ENCODE measurements around the gene TPST1. TPM values are rescaled to one million over a fixed set of nuclear protein-coding genes. Genes with fewer than 3 reads are reported as not detected.
A peak's percentile ranks its signal among the peaks of the same experiment; 100 is the strongest.
"Not testable (repeated sequence)": the region's sequence is repeated elsewhere in the genome, so short reads cannot be mapped to it uniquely, and the experiment has no call there.

TPST1 gene
- total RNA-seq, 1 experiment from 2014 or later: 20.4 TPM

DNA sequence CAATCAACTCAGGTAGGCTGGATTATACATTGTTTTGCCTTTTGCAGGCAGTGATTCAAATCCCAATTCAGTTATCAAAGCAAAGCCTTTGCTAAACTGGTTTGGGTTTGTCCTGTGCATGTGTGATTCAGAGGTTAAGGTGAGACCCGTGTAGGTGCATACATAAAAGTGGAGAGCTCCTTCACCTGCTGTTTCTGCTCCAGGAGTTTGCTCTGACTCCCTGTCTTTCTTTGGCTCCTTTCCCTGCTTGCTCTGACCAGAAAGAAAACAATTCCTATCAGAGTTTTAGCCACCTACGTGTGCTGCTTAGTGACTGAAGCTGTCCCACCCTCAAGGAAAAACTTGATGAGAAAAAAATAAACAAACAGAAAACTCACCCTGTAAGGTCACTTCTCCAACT lies 101.1 kb downstream of the TPST1 start:
- no peaks in the 10 kb centered on the region for H3K36me3 ChIP-seq (replicated peaks; ENCODE audit: control insufficient read depth, insufficient read depth, low read length)
- H3K4me3 ChIP-seq (ENCODE audit: insufficient read depth, low read depth, low read length): no peak overlapping the region
- H3K27me3 ChIP-seq (ENCODE audit: control insufficient read depth, insufficient read depth, low read length): no peaks in the 10 kb centered on the region
- DNase-seq: no peak

GRCh38 chr7:66307591-66308215 lies 102.6 kb downstream of the TPST1 start:
- Histone ChIP-seq H3K27me3 (ENCODE audit: control insufficient read depth, insufficient read depth, low read length) (no peaks in the 10 kb centered on the region), H3K36me3 (replicated peaks; ENCODE audit: control insufficient read depth, insufficient read depth, low read length) (no peaks in the 10 kb centered on the region), H3K4me3 (ENCODE audit: insufficient read depth, low read depth, low read length) (no peak overlapping the region)
- DNase-seq: no peak

- DNase-seq: no peak
- Histone ChIP-seq H3K36me3 (replicated peaks; ENCODE audit: control insufficient read depth, insufficient read depth, low read length) (no peaks in the 10 kb centered on the region), H3K27me3 (ENCODE audit: control insufficient read depth, insufficient read depth, low read length) (no peaks in the 10 kb centered on the region), H3K4me3 (ENCODE audit: insufficient read depth, low read depth, low read length) (no peak overlapping the region)
Measured at GRCh38 chr7:66308411-66308810, 103.3 kb downstream of the TPST1 start.

DNA sequence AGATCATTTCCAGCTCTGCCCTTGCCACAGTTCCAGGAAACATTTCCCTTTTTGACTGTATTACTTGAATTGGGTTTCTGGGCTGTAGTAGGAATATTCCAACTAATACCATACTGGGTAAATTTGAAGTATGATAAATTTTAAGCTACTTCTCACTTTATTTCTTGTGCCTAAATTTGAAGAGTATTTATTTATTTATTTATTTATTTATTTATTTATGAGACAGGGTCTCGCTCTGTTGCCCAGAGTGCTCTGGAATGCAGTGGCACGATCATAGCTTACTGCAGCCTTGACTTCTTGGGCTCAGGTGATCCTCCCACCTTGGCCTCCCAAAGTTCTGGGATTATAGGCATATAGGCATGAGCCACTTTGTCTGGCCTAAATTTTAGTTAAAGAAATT lies 105.5 kb downstream of the TPST1 start:
- Histone ChIP-seq H3K36me3 (replicated peaks; ENCODE audit: control insufficient read depth, insufficient read depth, low read length) (no peaks in the 10 kb centered on the region), H3K4me3 (ENCODE audit: insufficient read depth, low read depth, low read length) (no peak overlapping the region), H3K27me3 (ENCODE audit: control insufficient read depth, insufficient read depth, low read length) (no peaks in the 10 kb centered on the region)
- DNase-seq: no peak

DNA sequence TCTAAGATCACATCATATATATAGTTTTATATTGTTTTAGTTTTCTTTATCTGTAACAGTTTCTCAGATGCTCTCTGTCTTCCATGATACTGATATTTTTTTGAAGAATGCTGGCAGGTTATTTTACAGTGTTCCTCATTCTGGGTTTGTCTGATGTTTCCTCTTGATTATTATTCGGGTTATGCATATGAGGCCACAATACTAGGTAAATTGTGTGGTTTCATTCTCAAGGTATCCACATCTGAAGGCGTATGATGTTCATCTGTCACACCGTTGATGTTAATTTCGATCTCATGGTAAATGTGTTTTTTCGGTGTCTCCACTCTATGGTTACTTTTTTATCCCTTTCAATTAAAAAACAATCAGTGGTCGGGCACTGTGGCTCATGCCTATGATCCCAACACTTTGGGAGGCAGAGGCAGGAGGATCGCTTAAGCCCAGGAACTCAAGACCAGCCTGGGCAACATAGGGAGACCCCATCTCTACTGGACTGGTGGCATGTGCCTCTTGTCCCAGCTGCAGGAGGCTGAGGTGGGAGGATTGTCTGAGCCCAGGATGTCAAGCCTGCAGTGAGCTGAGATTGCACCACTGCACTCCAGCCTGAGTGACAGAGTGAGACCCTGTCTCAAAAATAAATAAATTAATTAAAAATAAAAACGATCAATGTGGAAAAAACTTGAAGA lies 108.9 kb downstream of the TPST1 start:
- no peak overlapping the region for H3K4me3 ChIP-seq (ENCODE audit: insufficient read depth, low read depth, low read length)
- H3K36me3 ChIP-seq (replicated peaks; ENCODE audit: control insufficient read depth, insufficient read depth, low read length): no peaks in the 10 kb centered on the region
- DNase-seq: no peak
- no peaks in the 10 kb centered on the region for H3K27me3 ChIP-seq (ENCODE audit: control insufficient read depth, insufficient read depth, low read length)

GRCh38 chr7:66315192-66315591 lies 110.1 kb downstream of the TPST1 start:
- no peak overlapping the region for H3K4me3 ChIP-seq (ENCODE audit: insufficient read depth, low read depth, low read length)
- peak; percentile 30 for DNase-seq
- H3K36me3 ChIP-seq (replicated peaks; ENCODE audit: control insufficient read depth, insufficient read depth, low read length): no peaks in the 10 kb centered on the region
- no peaks in the 10 kb centered on the region for H3K27me3 ChIP-seq (ENCODE audit: control insufficient read depth, insufficient read depth, low read length)

GRCh38 chr7:66319407-66319979 lies 114.4 kb downstream of the TPST1 start:
- H3K36me3 ChIP-seq (replicated peaks; ENCODE audit: control insufficient read depth, insufficient read depth, low read length): no peaks in the 10 kb centered on the region
- H3K4me3 ChIP-seq (ENCODE audit: insufficient read depth, low read depth, low read length): no peak overlapping the region
- DNase-seq: no peak
- no peaks in the 10 kb centered on the region for H3K27me3 ChIP-seq (ENCODE audit: control insufficient read depth, insufficient read depth, low read length)

DNA sequence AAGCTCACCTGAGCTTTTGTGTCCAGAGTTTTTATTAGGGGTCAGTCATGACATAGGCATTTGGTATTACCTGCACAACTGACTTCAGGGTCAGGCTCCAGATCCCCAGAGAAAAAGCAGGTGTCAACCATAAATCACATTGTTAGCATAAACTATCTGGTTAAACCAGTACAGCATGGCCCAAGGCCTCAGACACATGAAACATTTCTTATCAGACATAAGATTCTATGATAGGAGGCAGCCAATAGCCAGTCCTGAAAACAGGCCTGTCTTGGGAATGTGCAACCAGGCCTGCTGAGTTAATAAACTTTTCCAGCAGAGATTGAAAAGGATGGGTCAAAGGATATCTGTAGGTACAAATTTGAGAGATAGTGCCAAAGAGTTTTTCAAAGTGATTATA lies 116.1 kb downstream of the TPST1 start:
- Histone ChIP-seq H3K27me3 (ENCODE audit: control insufficient read depth, insufficient read depth, low read length) (no peaks in the 10 kb centered on the region), H3K36me3 (replicated peaks; ENCODE audit: control insufficient read depth, insufficient read depth, low read length) (no peaks in the 10 kb centered on the region), H3K4me3 (ENCODE audit: insufficient read depth, low read depth, low read length) (no peak overlapping the region)
- no peak for DNase-seq

- no peaks in the 10 kb centered on the region for H3K27me3 ChIP-seq (ENCODE audit: control insufficient read depth, insufficient read depth, low read length)
- no peak for DNase-seq
- no peaks in the 10 kb centered on the region for H3K36me3 ChIP-seq (replicated peaks; ENCODE audit: control insufficient read depth, insufficient read depth, low read length)
- H3K4me3 ChIP-seq (ENCODE audit: insufficient read depth, low read depth, low read length): no peak overlapping the region
Measured at GRCh38 chr7:66323114-66323796, 118.1 kb downstream of the TPST1 start.

- not testable (repeated sequence) for H3K4me3 ChIP-seq (ENCODE audit: insufficient read depth, low read depth, low read length); DNase-seq; H3K36me3 ChIP-seq (replicated peaks; ENCODE audit: control insufficient read depth, insufficient read depth, low read length); H3K27me3 ChIP-seq (ENCODE audit: control insufficient read depth, insufficient read depth, low read length)
Measured at GRCh38 chr7:66324985-66325384, 119.9 kb downstream of the TPST1 start.

DNA sequence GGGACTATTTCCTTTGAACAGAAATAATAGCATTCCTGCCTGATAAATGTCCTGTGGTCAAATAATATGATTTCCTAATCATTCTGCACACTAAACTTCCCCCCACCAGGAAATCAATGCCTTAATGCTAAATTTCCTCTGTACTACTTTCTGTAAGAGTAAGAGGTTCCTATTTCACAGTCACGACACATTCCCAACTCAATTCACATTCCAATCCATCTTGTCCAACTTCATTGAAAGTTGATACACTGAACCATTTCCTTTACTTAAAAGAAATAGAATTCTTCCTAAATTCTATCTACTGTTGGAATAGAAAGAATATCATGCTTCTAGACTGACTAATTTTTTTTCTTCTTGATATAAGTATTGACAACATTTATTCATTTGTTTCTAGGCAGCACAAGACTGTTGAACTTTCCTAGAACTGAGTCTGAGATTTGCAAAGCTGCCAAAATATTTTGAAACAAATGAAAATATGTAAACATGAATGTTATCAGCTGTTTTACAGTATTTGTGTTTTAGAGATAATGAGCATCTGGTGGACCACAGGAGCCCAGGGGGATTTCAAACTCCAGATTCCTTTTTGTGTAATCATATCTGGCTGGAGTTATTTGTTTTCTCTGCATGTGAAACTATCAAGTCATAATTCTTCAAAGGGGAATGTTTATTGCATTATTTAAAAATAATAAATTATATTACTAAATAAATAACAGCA lies 121.5 kb downstream of the TPST1 start:
- no peak for DNase-seq
- H3K4me3 ChIP-seq (ENCODE audit: insufficient read depth, low read depth, low read length): no peak overlapping the region
- H3K27me3 ChIP-seq (ENCODE audit: control insufficient read depth, insufficient read depth, low read length): no peaks in the 10 kb centered on the region
- no peaks in the 10 kb centered on the region for H3K36me3 ChIP-seq (replicated peaks; ENCODE audit: control insufficient read depth, insufficient read depth, low read length)

DNA sequence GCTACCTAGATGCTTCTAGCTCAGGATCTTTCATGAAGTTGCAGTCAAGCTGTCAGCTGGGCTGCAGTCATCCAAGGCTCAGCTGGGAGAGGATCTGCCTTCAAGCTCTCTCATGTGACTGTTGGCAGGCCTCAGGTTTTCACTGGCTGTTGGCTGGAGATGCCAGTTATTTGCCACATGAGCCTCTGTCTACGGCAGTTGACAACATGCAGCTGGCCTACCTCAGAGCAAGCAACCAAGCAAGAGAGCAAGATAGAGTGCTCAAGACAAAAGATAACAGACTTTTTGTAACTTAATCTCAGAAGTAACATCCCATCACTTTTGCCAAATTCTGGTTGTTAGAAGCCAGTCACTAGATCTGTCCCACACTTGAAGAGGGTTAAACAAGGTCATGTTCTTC lies 125.8 kb downstream of the TPST1 start:
- Histone ChIP-seq H3K27me3 (ENCODE audit: control insufficient read depth, insufficient read depth, low read length) (no peaks in the 10 kb centered on the region), H3K36me3 (replicated peaks; ENCODE audit: control insufficient read depth, insufficient read depth, low read length) (no peaks in the 10 kb centered on the region), H3K4me3 (ENCODE audit: insufficient read depth, low read depth, low read length) (no peak overlapping the region)
- no peak for DNase-seq

GRCh38 chr7:66331883-66332282 lies 126.7 kb downstream of the TPST1 start:
- Histone ChIP-seq H3K27me3 (ENCODE audit: control insufficient read depth, insufficient read depth, low read length) (no peaks in the 10 kb centered on the region), H3K4me3 (ENCODE audit: insufficient read depth, low read depth, low read length) (no peak overlapping the region), H3K36me3 (replicated peaks; ENCODE audit: control insufficient read depth, insufficient read depth, low read length) (no peaks in the 10 kb centered on the region)
- no peak for DNase-seq

DNA sequence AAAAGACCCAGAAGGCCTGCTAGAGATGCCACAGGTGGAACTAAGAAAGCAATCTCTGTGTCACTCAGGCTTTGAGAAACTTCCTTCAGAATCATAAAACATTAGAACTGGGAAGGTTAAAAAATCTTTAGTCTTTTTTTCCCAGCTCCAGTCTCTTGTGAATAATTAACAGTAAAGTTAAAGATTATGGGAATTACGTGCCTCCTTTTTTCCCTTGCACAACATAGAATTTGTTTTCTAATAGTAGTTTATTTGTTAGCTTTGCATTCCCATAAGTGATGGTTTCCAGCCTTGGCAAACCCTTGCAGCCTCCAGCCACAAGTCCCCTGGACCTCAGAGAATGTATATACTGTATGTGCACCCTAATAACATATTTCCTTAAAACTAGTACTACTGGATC lies 128.3 kb downstream of the TPST1 start:
- Histone ChIP-seq H3K27me3 (ENCODE audit: control insufficient read depth, insufficient read depth, low read length) (no peaks in the 10 kb centered on the region), H3K4me3 (ENCODE audit: insufficient read depth, low read depth, low read length) (no peak overlapping the region), H3K36me3 (replicated peaks; ENCODE audit: control insufficient read depth, insufficient read depth, low read length) (no peaks in the 10 kb centered on the region)
- DNase-seq: no peak

Measured in H7 (cell line).